Calu3 (cell line): ENCODE measurements around the gene NKG7. TPM values are rescaled to one million over a fixed set of nuclear protein-coding genes. Genes with fewer than 3 reads are reported as not detected.
A peak's percentile ranks its signal among the peaks of the same experiment; 100 is the strongest.

Experiments
- BruUV-seq: library from RNA; stranded (reverse); fragments of 400-500 nt; replicated peaks from 2 replicates; lab custom pipeline; 2021; lab: Mats Ljungman, UMichigan
- CTCF ChIA-PET: fragments of 300-600 bp; sonication (Branson Sonifier 250); formaldehyde crosslinking; loops from one replicate; lab custom pipeline; 2022; ENCODE audit warnings: antibody characterized with exemption; lab: Charles Lee
- DNase-seq: peaks from one replicate; pipeline ENCODE4 v3.0.0; 2022
- H3K27ac Mint-ChIP-seq: one replicate; pipeline ENCODE4 v1.8.0; 2022; ENCODE audit warnings: mixed read lengths; ENCODE audit not compliant: unreplicated experiment
- H3K27me3 Mint-ChIP-seq: one replicate; pipeline ENCODE4 v1.8.0; 2022; ENCODE audit warnings: mixed read lengths; ENCODE audit not compliant: unreplicated experiment
- H3K36me3 Mint-ChIP-seq: one replicate; pipeline ENCODE4 v1.8.0; 2022; ENCODE audit warnings: mild to moderate bottlenecking, moderate library complexity, mixed read lengths; ENCODE audit not compliant: insufficient read depth, unreplicated experiment
- H3K4me1 Mint-ChIP-seq: one replicate; pipeline ENCODE4 v1.8.0; 2022; ENCODE audit warnings: mild to moderate bottlenecking, low read depth, mixed read lengths; ENCODE audit not compliant: unreplicated experiment
- H3K4me3 Mint-ChIP-seq: one replicate; pipeline ENCODE4 v1.8.0; 2022; ENCODE audit warnings: mild to moderate bottlenecking, low read depth, moderate library complexity, mixed read lengths; ENCODE audit not compliant: unreplicated experiment
- H3K9me3 Mint-ChIP-seq: one replicate; pipeline ENCODE4 v1.8.0; 2022; ENCODE audit warnings: low read depth, mixed read lengths; ENCODE audit not compliant: unreplicated experiment
- CTCF ChIP-seq: fragments of 200-600 bp; IDR thresholded peaks from one replicate; pipeline ENCODE4 v1.8.0; 2022; ENCODE audit warnings: antibody characterized with exemption; ENCODE audit not compliant: unreplicated experiment
- intact Hi-C: fragments of 100-400 bp; cut with micrococcal nuclease; formaldehyde crosslinking; loops from one replicate; pipeline ENCODE4 v1.10.0; 2022; ENCODE audit not compliant: unreplicated experiment
- total RNA-seq: library from RNA; stranded (reverse); gene quantifications from 2 replicates; pipeline ENCODE4 v1.2.3, GENCODE V29; 2022

The NKG7 gene
- total RNA-seq, 1 experiment from 2014 or later = not detected

GRCh38 chr19:51342631-51343569 is 29.6 kb downstream of the NKG7 start:
- BruUV-seq = no TSS peak
- Mint-ChIP-seq H3K27ac (peak overlapping the region; percentile 33), H3K4me3 (no peak overlapping the region), H3K9me3 (no peaks in the 10 kb centered on the region), H3K27me3 (no peaks in the 10 kb centered on the region), H3K4me1 (peaks cover 44% of the 10 kb centered on the region), H3K36me3 (peaks cover 53% of the 10 kb centered on the region)
- DNase-seq = no peak
- TF ChIP-seq CTCF = no peak
- CTCF ChIA-PET = interaction anchor here (1.3 to 2.1 kb wide), 3 partner anchors 21 to 64 kb away, joined by 5 to 8 read pairs (median 7); no protein-coding TSS in a partner anchor
- intact Hi-C loops = no loop called here

- no TSS peak for BruUV-seq
- Mint-ChIP-seq H3K36me3 (peaks cover 45% of the 10 kb centered on the region), H3K9me3 (no peaks in the 10 kb centered on the region), H3K27me3 (no peaks in the 10 kb centered on the region), H3K4me1 (peaks cover 35% of the 10 kb centered on the region), H3K4me3 (peak within 1 kb of the TSS; percentile 72), H3K27ac (peak within 1 kb of the TSS; percentile 67)
- CTCF ChIA-PET = interaction anchor here (1.1 to 2.1 kb wide), 4 partner anchors 21 to 97 kb away, joined by 3 to 8 read pairs (median 6); no protein-coding TSS in a partner anchor
- DNase-seq = peak; percentile 43
- TF ChIP-seq CTCF = no peak
- intact Hi-C loops = no loop called here
These were observed 30.4 kb downstream of the NKG7 start, which contains the start of gene VSIG10L for GRCh38 chr19:51341976-51342580. Gene VSIG10L, minus strand, starts transcription at chr19:51342139. Its CDS starts 15 bp downstream, at chr19:51342124.

GRCh38 chr19:51341066-51341465 is 31.4 kb downstream of the NKG7 start:
- BruUV-seq = no TSS peak
- H3K4me1 Mint-ChIP-seq = peaks cover 30% of the 10 kb centered on the region
- intact Hi-C loops = no loop called here
- no peak for DNase-seq
- CTCF ChIA-PET = interaction anchor here (1.1 to 2.1 kb wide), 2 partner anchors 66 to 98 kb away, joined by 3 to 8 read pairs; no protein-coding TSS in a partner anchor
- peak overlapping the region; percentile 67 for H3K27ac Mint-ChIP-seq
- peak overlapping the region; percentile 72 for H3K4me3 Mint-ChIP-seq
- no peaks in the 10 kb centered on the region for H3K27me3 Mint-ChIP-seq
- H3K9me3 Mint-ChIP-seq = no peaks in the 10 kb centered on the region
- peaks cover 36% of the 10 kb centered on the region for H3K36me3 Mint-ChIP-seq
- TF ChIP-seq CTCF = no peak
